IPS-18a (cell line): Measurements from ENCODE around the gene NTN1.

Experiments
- H3K27ac ChIP-seq: one replicate; pipeline ENCODE4 v1.5.1; 2013; ENCODE audit warnings: low read length
- H3K27me3 ChIP-seq: one replicate; pipeline ENCODE4 v1.6.1; 2013; ENCODE audit warnings: mild to moderate bottlenecking, low read length; ENCODE audit not compliant: control insufficient read depth, insufficient read depth
- H3K36me3 ChIP-seq: one replicate; pipeline ENCODE4 v1.6.1; 2013; ENCODE audit warnings: low read depth, low read length; ENCODE audit not compliant: control insufficient read depth
- H3K4me1 ChIP-seq: one replicate; pipeline ENCODE4 v1.6.1; 2013; ENCODE audit warnings: low read depth, low read length; ENCODE audit not compliant: control insufficient read depth
- H3K4me3 ChIP-seq: one replicate; pipeline ENCODE4 v1.5.1; 2013; ENCODE audit warnings: low read length
- H3K9ac ChIP-seq: one replicate; pipeline ENCODE4 v1.6.1; 2013; ENCODE audit warnings: mild to moderate bottlenecking, low read length, moderate library complexity
- H3K9me3 ChIP-seq: one replicate; pipeline ENCODE4 v1.6.1; 2013; ENCODE audit warnings: low read depth, low read length; ENCODE audit not compliant: control insufficient read depth

NTN1 gene

DNA sequence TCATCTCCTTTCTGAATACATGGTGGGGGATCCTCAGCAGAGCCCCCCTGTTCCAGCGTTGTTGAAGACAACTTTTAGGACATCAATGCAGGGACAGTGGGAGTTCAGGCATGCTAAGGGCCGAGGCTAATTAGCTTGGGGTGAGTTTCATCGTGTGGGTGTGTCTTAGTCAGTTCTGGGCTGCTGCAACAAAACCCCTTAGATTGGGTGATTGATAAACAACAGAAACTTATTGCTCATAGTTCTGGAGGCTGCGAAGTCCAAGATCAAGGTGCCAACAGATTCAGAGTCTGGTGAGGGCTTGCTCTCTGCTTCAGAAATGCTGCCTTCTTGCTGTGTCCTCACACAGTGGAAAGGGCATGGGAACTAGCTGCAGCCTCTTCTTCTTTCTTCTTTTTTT, 214.0 kb downstream of the NTN1 start:
- Histone ChIP-seq H3K9ac (no peak overlapping the region), H3K9me3 (no peaks in the 10 kb centered on the region), H3K4me1 (peaks cover 1% of the 10 kb centered on the region), H3K27me3 (peaks cover 19% of the 10 kb centered on the region), H3K4me3 (no peak overlapping the region), H3K27ac (no peak overlapping the region), H3K36me3 (no peaks in the 10 kb centered on the region)

DNA sequence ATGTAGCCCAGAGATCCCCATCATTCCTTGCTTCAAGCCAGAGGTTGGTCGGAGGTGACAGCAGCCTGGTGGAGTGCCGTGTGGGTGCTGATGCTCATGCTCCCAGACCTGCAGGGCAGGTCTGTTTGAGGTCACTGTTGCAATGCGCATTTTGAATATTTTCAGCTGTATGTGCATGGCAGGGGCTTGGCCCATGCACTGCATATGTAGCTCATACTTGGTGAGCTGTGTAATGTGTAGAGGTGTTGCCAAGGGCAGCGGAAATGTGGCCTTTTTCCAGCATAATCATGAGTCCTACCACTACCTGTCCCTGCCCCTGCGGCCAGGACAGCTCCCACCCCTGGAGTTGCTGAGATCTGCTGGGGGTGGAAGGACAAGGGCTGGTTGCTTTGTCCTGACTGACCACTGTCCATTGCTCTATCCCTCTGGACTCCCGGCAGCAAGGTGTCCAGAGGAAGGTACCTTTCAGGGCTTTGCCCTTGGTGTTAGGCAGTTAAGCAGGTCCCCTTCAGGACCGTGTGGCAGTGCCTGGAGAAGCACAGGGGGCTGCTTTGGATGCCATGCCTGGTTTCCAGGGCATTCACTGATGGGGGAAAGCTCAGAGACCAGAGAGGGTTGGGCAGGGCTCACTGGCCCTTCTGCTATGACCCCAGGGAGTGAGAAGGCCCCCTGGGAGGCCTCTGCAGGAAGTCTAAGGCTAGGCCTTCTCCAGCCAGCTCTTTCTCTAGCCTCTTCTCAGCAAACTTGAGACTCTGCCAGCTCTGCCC, 215.2 kb downstream of the NTN1 start:
- Histone ChIP-seq H3K9ac (no peak overlapping the region), H3K36me3 (no peaks in the 10 kb centered on the region), H3K27ac (no peak overlapping the region), H3K4me3 (no peak overlapping the region), H3K4me1 (peaks cover 11% of the 10 kb centered on the region), H3K27me3 (peaks cover 19% of the 10 kb centered on the region), H3K9me3 (no peaks in the 10 kb centered on the region)

DNA sequence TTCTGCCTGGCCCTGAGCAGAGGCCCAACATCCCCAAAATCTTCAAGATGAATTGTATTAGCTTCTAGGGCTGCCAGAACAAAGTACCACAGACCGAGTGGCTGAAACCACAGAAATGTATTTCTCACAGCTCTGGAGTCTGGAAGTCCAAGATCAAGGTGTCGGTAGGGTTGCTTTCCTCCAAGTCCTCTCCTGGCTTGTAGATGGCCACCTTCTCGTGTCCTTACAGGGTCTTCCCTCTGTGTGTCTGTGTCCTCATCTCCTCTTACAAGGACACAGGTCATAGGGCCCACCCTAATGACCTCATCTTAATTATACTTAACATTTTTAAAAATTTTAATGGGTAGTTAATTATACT, 215.7 kb downstream of the NTN1 start:
- H3K27ac ChIP-seq, result no peak overlapping the region
- peaks cover 11% of the 10 kb centered on the region for H3K4me1 ChIP-seq
- no peaks in the 10 kb centered on the region for H3K9me3 ChIP-seq
- H3K36me3 ChIP-seq, result no peaks in the 10 kb centered on the region
- no peak overlapping the region for H3K9ac ChIP-seq
- H3K27me3 ChIP-seq, result peaks cover 19% of the 10 kb centered on the region
- no peak overlapping the region for H3K4me3 ChIP-seq

DNA sequence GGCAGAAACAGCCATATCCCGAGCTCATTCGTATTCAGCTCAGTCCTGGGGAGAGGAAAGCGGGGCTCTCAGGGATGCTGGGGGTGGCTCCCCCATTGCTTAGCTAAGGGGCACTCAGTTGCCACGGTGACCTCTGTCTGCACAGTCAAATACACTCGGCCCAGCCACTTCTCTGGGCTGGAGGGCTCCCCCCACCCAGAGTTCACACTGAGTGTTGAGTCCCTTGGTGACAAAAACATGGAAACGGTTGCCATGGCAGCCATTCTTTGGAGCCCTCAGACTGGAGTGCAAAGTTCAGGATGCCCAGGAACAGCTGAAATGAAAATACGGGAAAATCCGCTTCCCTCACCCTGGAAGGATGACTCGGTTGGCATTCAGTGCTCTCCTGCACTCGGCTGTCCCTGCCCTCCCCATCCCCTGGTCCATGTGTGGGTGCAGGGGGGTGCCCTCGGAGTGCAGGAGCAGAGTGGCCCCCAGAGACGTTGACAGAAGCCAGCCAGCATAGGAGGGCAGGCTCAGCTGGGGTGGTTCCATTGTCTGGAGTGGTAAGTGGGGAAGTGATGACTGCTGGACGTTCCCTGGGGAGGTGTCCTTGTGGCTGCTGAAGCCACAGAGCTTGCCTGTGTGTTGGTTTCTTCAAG, 216.5 kb downstream of the NTN1 start:
- peaks cover 19% of the 10 kb centered on the region for H3K27me3 ChIP-seq
- no peaks in the 10 kb centered on the region for H3K36me3 ChIP-seq
- no peak overlapping the region for H3K27ac ChIP-seq
- H3K4me1 ChIP-seq, result peaks cover 11% of the 10 kb centered on the region
- H3K4me3 ChIP-seq, result no peak overlapping the region
- H3K9ac ChIP-seq, result no peak overlapping the region
- H3K9me3 ChIP-seq, result no peaks in the 10 kb centered on the region

DNA sequence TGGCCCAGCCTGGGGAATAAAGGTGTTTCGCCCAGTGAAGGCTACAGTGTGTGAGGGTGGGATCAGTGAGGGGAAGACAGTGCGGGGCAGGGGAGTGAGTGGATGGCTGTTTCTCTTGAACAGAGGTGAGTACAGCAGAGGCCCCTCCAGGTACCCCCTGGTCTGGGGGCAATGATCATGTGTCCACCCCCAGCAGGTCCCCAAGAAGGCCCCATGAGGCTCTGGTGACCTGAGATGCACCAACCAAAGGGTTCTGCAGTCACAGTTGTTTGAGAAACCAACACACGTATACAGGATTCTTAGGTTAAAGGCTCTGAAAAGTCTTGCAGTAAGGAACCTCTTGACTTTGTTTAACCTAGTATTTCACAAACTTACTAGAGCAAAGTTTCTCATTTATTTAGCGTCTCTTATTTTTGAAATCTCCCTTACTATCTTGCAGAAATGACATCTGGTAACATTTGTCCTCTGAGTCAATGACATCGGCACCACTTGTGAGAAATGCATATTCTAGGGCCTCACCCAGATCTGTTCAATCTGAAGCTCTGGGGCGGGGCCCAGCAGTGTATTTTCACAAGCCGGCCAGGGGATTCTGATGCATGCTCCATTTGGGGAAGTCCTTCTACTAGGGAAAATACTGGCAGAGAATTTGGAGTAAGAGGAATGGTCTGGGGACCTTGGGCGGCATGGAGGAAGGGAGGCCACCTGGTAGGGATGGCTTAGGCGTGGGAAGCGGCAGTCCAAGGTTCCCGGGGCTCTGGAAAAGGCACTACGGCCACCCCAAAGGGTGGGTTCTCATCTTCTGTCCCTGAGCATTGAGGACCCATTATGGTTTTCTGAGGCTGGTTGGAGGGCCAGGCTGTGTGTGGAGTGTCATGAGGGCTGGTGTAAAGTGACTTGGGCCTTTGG, 217.3 kb downstream of the NTN1 start:
- no peaks in the 10 kb centered on the region for H3K36me3 ChIP-seq
- peak overlapping the region; percentile 47 for H3K4me3 ChIP-seq
- no peak overlapping the region for H3K9ac ChIP-seq
- peaks cover 11% of the 10 kb centered on the region for H3K4me1 ChIP-seq
- H3K27me3 ChIP-seq, result peaks cover 19% of the 10 kb centered on the region
- H3K27ac ChIP-seq, result no peak overlapping the region
- no peaks in the 10 kb centered on the region for H3K9me3 ChIP-seq

GRCh38 chr17:9239246-9239792, 218.0 kb downstream of the NTN1 start:
- H3K4me1 ChIP-seq, result peaks cover 11% of the 10 kb centered on the region
- peak overlapping the region; percentile 47 for H3K4me3 ChIP-seq
- H3K27ac ChIP-seq, result no peak overlapping the region
- peak overlapping the region; percentile 3 for H3K9ac ChIP-seq
- H3K36me3 ChIP-seq, result no peaks in the 10 kb centered on the region
- no peaks in the 10 kb centered on the region for H3K9me3 ChIP-seq
- H3K27me3 ChIP-seq, result peaks cover 19% of the 10 kb centered on the region

GRCh38 chr17:9239793-9240658, 218.7 kb downstream of the NTN1 start:
- peak overlapping the region; percentile 3 for H3K9ac ChIP-seq
- H3K4me1 ChIP-seq, result peaks cover 11% of the 10 kb centered on the region
- no peaks in the 10 kb centered on the region for H3K36me3 ChIP-seq
- H3K27ac ChIP-seq, result no peak overlapping the region
- peaks cover 19% of the 10 kb centered on the region for H3K27me3 ChIP-seq
- peak overlapping the region; percentile 56 for H3K4me3 ChIP-seq
- no peaks in the 10 kb centered on the region for H3K9me3 ChIP-seq

GRCh38 chr17:9240659-9241370, 219.5 kb downstream of the NTN1 start:
- H3K27ac ChIP-seq, result no peak overlapping the region
- no peaks in the 10 kb centered on the region for H3K9me3 ChIP-seq
- no peaks in the 10 kb centered on the region for H3K36me3 ChIP-seq
- no peak overlapping the region for H3K9ac ChIP-seq
- peak overlapping the region; percentile 56 for H3K4me3 ChIP-seq
- H3K27me3 ChIP-seq, result peaks cover 19% of the 10 kb centered on the region
- peaks cover 11% of the 10 kb centered on the region for H3K4me1 ChIP-seq

- Histone ChIP-seq H3K9ac (no peak overlapping the region), H3K36me3 (no peaks in the 10 kb centered on the region)
These were observed 220.0 kb downstream of the NTN1 start for GRCh38 chr17:9241371-9241712.

DNA sequence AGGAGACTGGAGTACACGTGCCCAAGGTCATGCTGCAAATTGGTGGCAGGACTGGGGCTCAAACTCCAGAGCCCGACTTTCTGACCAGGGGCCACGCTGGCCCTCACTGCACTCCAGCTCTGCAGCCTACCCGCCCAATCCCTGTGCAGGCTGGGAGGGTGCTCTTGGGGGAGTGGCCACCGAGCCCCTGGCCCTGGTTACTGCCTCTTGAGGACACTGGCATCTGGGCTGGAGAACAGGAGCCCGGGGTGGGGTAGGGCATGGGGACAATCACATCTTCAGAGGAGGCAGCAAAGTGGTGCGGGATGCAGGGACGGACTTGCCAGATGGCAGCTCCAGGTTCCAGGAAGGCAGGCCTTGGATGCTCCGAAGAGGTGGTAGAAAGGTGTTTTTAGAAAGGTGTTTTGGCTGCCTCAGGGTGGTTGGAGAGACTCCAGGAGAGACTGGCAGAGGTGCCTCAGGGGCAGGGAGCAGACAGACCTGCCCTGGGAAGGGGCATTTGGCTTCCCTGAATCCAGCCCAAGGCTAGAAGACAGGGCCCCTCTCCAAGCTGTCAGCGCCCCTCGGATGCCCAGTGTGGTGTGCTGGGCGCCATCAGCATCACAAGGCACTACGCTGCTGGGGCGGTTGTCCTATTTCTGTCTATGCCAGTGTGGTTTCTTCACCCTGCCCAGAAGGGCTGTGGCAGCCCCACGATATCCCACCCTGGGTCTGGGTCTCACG, 220.6 kb downstream of the NTN1 start:
- no peaks in the 10 kb centered on the region for H3K9me3 ChIP-seq
- H3K36me3 ChIP-seq, result no peaks in the 10 kb centered on the region
- H3K27ac ChIP-seq, result no peak overlapping the region
- H3K4me3 ChIP-seq, result no peak overlapping the region
- peaks cover 19% of the 10 kb centered on the region for H3K27me3 ChIP-seq
- H3K9ac ChIP-seq, result no peak overlapping the region
- H3K4me1 ChIP-seq, result peaks cover 11% of the 10 kb centered on the region

More at GRCh38 chr17:9241371-9241712, 220.0 kb downstream of the NTN1 start:
- H3K4me1 ChIP-seq, result peaks cover 11% of the 10 kb centered on the region
- no peak overlapping the region for H3K4me3 ChIP-seq
- H3K27ac ChIP-seq, result no peak overlapping the region
- no peaks in the 10 kb centered on the region for H3K9me3 ChIP-seq
- peaks cover 19% of the 10 kb centered on the region for H3K27me3 ChIP-seq
